ENCODE data around the gene TAF1D.

DNA sequence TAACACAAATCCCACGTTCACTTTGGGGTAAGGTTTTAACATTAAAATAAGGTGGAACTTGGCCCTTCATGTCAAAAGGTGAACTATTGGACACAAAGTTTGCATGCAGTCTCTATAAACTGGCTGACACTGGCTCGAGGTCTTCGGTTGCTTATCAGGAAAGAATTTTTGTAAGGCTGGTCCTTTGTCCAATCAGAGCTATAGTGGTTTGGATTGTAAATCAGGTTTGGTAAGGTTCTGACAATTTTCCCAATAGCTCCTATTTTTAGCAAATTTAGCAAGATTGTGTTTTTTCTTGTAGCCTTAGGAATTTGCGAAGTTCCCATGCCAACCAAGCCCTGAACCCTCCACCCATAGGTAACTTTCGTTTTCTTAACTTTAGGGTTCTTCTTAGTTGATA lies 25.2 kb upstream of the TAF1D start:
- no peak for TF ChIP-seq FOXM1 (IDR thresholded peaks at IDR 0.05; ENCODE audit: borderline replicate concordance)
- TF ChIP-seq SP1 (IDR thresholded peaks at IDR 0.05): no peak
- no peak for TF ChIP-seq SUZ12 (IDR thresholded peaks at IDR 0.05)
- no peak for TF ChIP-seq ARNT (IDR thresholded peaks at IDR 0.05)
- no peak for TF ChIP-seq NFRKB (IDR thresholded peaks at IDR 0.05)
- no peak for TF ChIP-seq L3MBTL2 (conservative IDR thresholded peaks at IDR 0.05)
- no peak for TF ChIP-seq TARDBP (IDR thresholded peaks at IDR 0.05)

Data from HEK293T (cell line).